GM19463 (cell line): Measurements from ENCODE around the gene ASB16.

Experiments used
- ATAC-seq: cut with Tn5 transposase; IDR thresholded peaks from one replicate; pipeline ENCODE4 v1.9.1; 2021; ENCODE audit warnings: mild to moderate bottlenecking, moderate library complexity; ENCODE audit not compliant: unreplicated experiment

The ASB16 gene

GRCh38 chr17:44221084-44221861, 50.8 kb downstream of the ASB16 start:
- ATAC-seq, result no peak

GRCh38 chr17:44221862-44222111, 51.3 kb downstream of the ASB16 start:
- no peak for ATAC-seq

- ATAC-seq, result no peak
Measured at GRCh38 chr17:44222112-44222869, 51.8 kb downstream of the ASB16 start.

GRCh38 chr17:44223541-44224071, 53.1 kb downstream of the ASB16 start:
- no peak for ATAC-seq
